H4 (cell line): ENCODE measurements around the gene MX2. TPM values are rescaled to one million over a fixed set of nuclear protein-coding genes. Genes with fewer than 3 reads are reported as not detected.
"Not testable (repeated sequence)": the region's sequence is repeated elsewhere in the genome, so short reads cannot be mapped to it uniquely, and the experiment has no call there.

Experiments used
- DNase-seq: peaks from one replicate; pipeline ENCODE4 v3.0.0-alpha.2; 2015; ENCODE audit warnings: low spot score
- total RNA-seq: library from RNA; depleted of rRNA; stranded (reverse); fragments of >200 nt; shearing (Covaris generic); gene quantifications from 2 replicates; pipeline ENCODE4 v1.2.3, GENCODE V29; 2014

MX2 gene
- total RNA-seq, 1 experiment from 2014 or later, result 38.6 TPM

GRCh38 chr21:41338455-41338854 is 23.4 kb upstream of the MX2 start:
- no peak for DNase-seq

- DNase-seq, result no peak
Measured at GRCh38 chr21:41342035-41342434, 19.8 kb upstream of the MX2 start.

- no peak for DNase-seq
Measured at GRCh38 chr21:41344146-41344545, 17.7 kb upstream of the MX2 start.

GRCh38 chr21:41345356-41345755 is 16.5 kb upstream of the MX2 start:
- DNase-seq, result no peak

- peak; percentile 56 for DNase-seq
Measured at GRCh38 chr21:41345934-41346685, 15.7 kb upstream of the MX2 start.

- DNase-seq, result no peak
Measured at GRCh38 chr21:41346758-41347157, 15.1 kb upstream of the MX2 start.

GRCh38 chr21:41348434-41348833 is 13.4 kb upstream of the MX2 start:
- DNase-seq, result no peak

GRCh38 chr21:41349126-41349525 is 12.7 kb upstream of the MX2 start:
- no peak for DNase-seq

- DNase-seq, result no peak
Measured at GRCh38 chr21:41349619-41350390, 12.0 kb upstream of the MX2 start.

- no peak for DNase-seq
Measured at GRCh38 chr21:41350436-41351155, 11.2 kb upstream of the MX2 start.

GRCh38 chr21:41357546-41357945 is 4.3 kb upstream of the MX2 start:
- DNase-seq, result no peak

GRCh38 chr21:41358193-41359166 is 3.3 kb upstream of the MX2 start:
- no peak for DNase-seq

GRCh38 chr21:41359286-41359685 is 2.5 kb upstream of the MX2 start:
- DNase-seq, result no peak

GRCh38 chr21:41359754-41360071 is 2.1 kb upstream of the MX2 start:
- not testable (repeated sequence) for DNase-seq

GRCh38 chr21:41360072-41360821 is 1.6 kb upstream of the MX2 start:
- DNase-seq, result no peak

- DNase-seq, result no peak
Measured at GRCh38 chr21:41361053-41361785, 608 bp upstream of the MX2 start.

- no peak for DNase-seq
Measured at GRCh38 chr21:41362605-41363369, 960 bp downstream of the MX2 start.

GRCh38 chr21:41363370-41364270 is 1.8 kb downstream of the MX2 start:
- DNase-seq, result no peak
